DMS153 treated with DMSO at 0.1 percent for 48 hours (cell line): ENCODE measurements around the gene BHLHE23.
"Not testable (repeated sequence)": the region's sequence is repeated elsewhere in the genome, so short reads cannot be mapped to it uniquely, and the experiment has no call there.

Experiments
- DNase-seq: peaks from one replicate; lab custom pipeline; 2025; ENCODE audit not compliant: unreplicated experiment; lab: John Stamatoyannopoulos, UW

The BHLHE23 gene

GRCh38 chr20:62962891-62963613 lies 43.7 kb downstream of the BHLHE23 start:
- DNase-seq = no peak

GRCh38 chr20:62962221-62962879 lies 44.4 kb downstream of the BHLHE23 start:
- DNase-seq = no peak

GRCh38 chr20:62961799-62962198 lies 45.0 kb downstream of the BHLHE23 start:
- no peak for DNase-seq

- DNase-seq = no peak
Measured at GRCh38 chr20:62961310-62961783, 45.4 kb downstream of the BHLHE23 start.

DNA sequence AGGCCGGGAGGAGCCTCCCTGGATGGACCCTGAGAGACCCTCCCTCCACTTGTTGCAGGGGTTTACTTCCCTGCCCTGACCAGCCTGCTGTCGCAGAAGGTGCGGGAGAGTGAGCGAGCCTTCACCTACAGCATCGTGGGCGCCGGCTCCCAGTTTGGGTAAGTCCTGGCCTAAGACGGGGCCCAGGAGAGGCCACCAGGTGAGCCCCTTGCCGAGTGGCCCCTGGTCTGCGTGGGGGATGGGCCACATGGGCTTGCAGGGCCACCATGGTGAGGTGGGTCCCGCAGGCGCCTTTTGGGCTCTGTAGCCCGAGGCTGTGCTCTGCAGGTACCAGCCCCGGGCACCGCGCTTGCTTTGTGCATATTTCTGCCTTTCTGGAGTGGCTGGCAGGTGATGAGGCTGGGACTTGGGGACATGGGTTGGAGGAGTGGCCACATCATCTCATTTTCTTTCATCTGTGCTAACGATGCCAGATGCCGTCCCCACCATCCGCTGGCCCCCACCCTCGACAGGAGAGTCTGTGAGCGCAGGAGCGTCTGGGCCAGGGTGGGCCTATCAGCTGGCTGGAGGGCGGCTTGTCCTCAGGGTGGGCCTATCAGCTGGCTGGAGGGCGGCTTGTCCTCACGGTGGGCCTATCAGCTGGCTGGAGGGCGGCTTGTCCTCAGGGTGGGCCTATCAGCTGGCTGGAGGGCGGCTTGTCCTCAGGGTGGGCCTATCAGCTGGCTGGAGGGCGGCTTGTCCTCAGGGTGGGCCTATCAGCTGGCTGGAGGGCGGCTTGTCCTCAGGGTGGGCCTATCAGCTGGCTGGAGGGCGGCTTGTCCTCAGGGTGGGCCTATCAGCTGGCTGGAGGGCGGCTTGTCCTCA lies 46.1 kb downstream of the BHLHE23 start:
- not testable (repeated sequence) for DNase-seq

DNA sequence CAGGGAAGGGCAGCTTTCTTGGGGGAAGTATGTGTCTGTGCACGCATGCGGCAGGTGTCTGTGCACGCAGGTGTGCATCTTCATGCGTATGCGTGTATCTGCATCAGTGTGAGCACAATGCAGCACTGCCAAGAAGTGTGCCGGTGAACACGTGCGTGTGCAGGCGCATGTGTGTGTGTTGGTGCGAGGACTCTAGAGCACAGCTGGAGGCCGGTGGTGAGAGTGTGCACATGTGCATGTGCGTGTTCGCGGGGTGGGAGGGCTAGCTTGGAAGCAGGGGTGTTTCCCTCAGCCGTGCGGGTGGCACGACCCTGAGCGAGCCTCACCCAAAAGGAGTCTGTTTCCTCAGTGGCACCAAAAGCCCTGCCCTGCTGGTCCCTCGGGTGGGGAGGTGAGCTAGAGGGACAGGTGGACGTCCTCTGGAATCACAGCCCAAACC lies 46.7 kb downstream of the BHLHE23 start:
- DNase-seq = no peak

- no peak for DNase-seq
Measured at GRCh38 chr20:62959101-62959971, 47.4 kb downstream of the BHLHE23 start.

DNA sequence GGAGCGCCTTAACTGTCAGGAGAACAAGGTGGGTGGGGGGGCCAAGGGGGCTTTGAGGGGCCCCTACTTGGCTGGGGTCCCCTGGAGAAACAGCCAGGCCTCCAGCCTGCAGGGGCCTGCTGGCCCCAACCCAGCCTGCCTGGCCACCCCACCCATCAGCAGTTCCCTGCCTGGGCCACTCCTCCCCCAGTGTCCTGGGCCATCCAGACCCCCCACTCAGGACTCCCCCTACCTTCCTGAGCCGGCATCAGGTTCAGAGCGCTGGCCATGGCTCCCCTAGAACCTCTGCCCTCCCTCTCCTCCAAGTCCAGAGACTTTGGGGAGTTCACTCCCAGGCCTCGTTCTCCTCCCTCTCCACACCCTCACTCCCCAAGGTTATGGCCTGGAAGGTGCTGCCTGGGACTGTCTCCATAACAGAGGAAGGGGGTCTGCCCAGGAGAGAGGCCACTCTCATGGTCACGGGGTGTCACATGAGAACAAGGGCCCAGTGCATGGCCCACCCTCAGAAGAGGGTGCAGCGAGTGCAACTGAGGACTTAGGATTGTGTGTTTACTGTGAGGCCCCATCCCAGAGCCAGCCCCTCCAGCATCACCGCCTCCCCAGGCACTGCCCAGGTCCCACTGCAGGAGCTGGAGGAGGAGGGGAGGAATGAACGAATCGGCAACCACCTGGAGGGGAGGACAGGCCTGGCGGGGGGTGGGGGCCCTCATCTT lies 48.2 kb downstream of the BHLHE23 start:
- no peak for DNase-seq

DNA sequence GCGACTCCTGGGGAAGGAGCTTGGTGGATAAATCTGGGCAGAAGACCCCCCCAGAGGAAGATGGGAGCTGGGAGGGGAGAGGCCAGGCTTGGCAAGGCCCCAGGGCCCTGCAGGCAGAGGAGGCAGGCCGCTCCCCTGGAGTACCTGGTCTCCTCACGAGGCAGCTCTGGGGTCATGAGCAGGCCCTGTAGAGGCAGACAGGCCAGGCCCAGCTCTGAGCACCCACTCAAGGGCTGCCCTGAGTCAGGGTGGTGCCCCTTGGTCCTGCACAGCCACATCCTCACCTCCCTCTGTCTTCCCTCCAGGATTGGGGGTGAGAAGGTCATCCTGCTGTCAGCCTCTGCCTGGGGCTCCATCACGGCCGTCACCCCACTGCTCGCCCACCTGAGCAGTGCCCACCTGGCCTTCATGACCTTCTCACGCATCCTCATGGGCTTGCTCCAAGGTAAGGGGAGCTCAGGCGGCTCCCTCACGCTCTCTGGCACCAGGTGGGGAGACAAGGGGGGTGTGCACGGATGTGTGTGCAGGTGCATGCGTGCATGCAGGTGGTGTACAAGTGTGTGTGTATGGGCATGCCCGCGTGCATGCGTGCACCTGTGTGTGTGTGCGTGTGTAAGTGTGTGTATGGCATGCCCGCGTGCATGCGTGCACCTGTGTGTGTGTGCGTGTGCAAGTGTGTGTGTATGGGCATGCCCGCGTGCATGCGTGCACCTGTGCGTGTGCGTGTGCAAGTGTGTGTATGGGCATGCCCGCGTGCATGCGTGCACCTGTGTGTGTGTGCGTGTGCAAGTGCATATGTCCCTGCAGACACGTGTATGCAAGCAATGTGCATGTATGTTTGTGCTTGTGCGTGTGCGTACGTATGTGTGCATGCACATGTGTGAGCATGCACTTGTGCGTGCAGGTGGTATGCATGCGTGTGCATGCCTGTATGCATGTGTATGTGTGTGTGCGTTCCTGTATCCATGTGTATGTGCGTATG lies 49.3 kb downstream of the BHLHE23 start:
- DNase-seq = no peak

GRCh38 chr20:62956387-62957135 lies 50.2 kb downstream of the BHLHE23 start:
- no peak for DNase-seq
